HepG2 (cell line): ENCODE results near the gene TATDN3. TPM values are rescaled to one million over a fixed set of nuclear protein-coding genes. Genes with fewer than 3 reads are reported as not detected.

Experiments
- AGO1 ChIP-seq: fragments of 200-400 bp; formaldehyde crosslinking; IDR thresholded peaks from 2 replicates; pipeline ENCODE4 v1.6.1; 2017; ENCODE audit warnings: mild to moderate bottlenecking, low read depth, low read length, moderate library complexity; ENCODE audit not compliant: poor library complexity, severe bottlenecking
- ATAD3A ChIP-seq: sonication (generic); formaldehyde crosslinking; IDR thresholded peaks from 2 replicates; pipeline ENCODE4 v1.4.0; 2020; ENCODE audit warnings: missing genetic modification reagents
- ATF6 ChIP-seq: sonication (generic); formaldehyde crosslinking; conservative IDR thresholded peaks from 2 replicates; pipeline ENCODE4 v1.4.0; 2020; ENCODE audit warnings: missing genetic modification reagents
- DZIP1 ChIP-seq: sonication (generic); formaldehyde crosslinking; IDR thresholded peaks from 2 replicates; pipeline ENCODE4 v1.5.0; 2020; ENCODE audit warnings: mild to moderate bottlenecking, missing genetic modification reagents
- FOXA3 ChIP-seq: IDR thresholded peaks from 2 replicates; pipeline ENCODE4 v1.6.1; 2016; ENCODE audit warnings: missing genetic modification reagents, missing compliant biosample characterization
- GLMP ChIP-seq: sonication (generic); formaldehyde crosslinking; IDR thresholded peaks from 2 replicates; pipeline ENCODE4 v1.9.0; 2021; ENCODE audit warnings: missing genetic modification reagents, mild to moderate bottlenecking, borderline replicate concordance
- MIER3 ChIP-seq: IDR thresholded peaks from 2 replicates; pipeline ENCODE4 v1.6.1; 2016; ENCODE audit warnings: missing compliant biosample characterization, borderline replicate concordance
- MZF1 ChIP-seq: sonication (generic); formaldehyde crosslinking; IDR thresholded peaks from 2 replicates; pipeline ENCODE4 v1.8.1; 2023; ENCODE audit warnings: mild to moderate bottlenecking, missing genetic modification reagents, borderline replicate concordance
- RNF2 ChIP-seq: fragments of 450-650 bp; conservative IDR thresholded peaks from 2 replicates; pipeline ENCODE4 v1.6.1; 2016; ENCODE audit warnings: low read depth
- SPEN ChIP-seq: sonication (generic); formaldehyde crosslinking; IDR thresholded peaks from 2 replicates; pipeline ENCODE4 v1.5.1; 2020; ENCODE audit warnings: low read depth, mild to moderate bottlenecking, missing genetic modification reagents
- ZC3H4 ChIP-seq: sonication (generic); formaldehyde crosslinking; IDR thresholded peaks from 2 replicates; pipeline ENCODE4 v1.4.0; 2020; ENCODE audit warnings: missing genetic modification reagents, borderline replicate concordance
- ZFYVE20 ChIP-seq: sonication (generic); formaldehyde crosslinking; IDR thresholded peaks from 2 replicates; pipeline ENCODE4 v1.8.0; 2023; ENCODE audit warnings: low read depth, mild to moderate bottlenecking, moderate library complexity, missing genetic modification reagents, borderline replicate concordance
- ZNF276 ChIP-seq: sonication (generic); formaldehyde crosslinking; IDR thresholded peaks from 2 replicates; pipeline ENCODE4 v1.4.0; 2020; ENCODE audit warnings: mild to moderate bottlenecking, low read depth, missing genetic modification reagents
- ZNF503 ChIP-seq: sonication (generic); formaldehyde crosslinking; IDR thresholded peaks from 2 replicates; pipeline ENCODE4 v1.4.0; 2020; ENCODE audit warnings: missing genetic modification reagents
- ZNF558 ChIP-seq: sonication (generic); formaldehyde crosslinking; IDR thresholded peaks from 2 replicates; pipeline ENCODE4 v1.9.0; 2022; ENCODE audit warnings: mild to moderate bottlenecking, missing genetic modification reagents, borderline replicate concordance
- ZNF577 ChIP-seq: sonication (generic); formaldehyde crosslinking; IDR thresholded peaks from 2 replicates; pipeline ENCODE4 v1.4.0; 2020; ENCODE audit warnings: mild to moderate bottlenecking, low read depth, missing genetic modification reagents, borderline replicate concordance
- ZNF724P ChIP-seq: sonication (generic); formaldehyde crosslinking; IDR thresholded peaks from 2 replicates; pipeline ENCODE4 v1.8.0; 2022; ENCODE audit warnings: missing genetic modification reagents, borderline replicate concordance
- polyA plus RNA-seq, 8 experiments: library from polyadenylated mRNA; depleted of rRNA in 3 of 8; stranded (reverse) in 7 of 8; unstranded in 1 of 8; fragments of >200 nt; fragmentation: Illumina TruSeq in 4 of 8; extraction: Trizol in 4 of 8; gene quantifications; 2 replicates each; pipeline versions ENCODE4 v1.2.1 to v1.2.3, GENCODE V29; 2011 to 2016; ENCODE audit warnings: low read depth in 4 of 8, missing spikeins in 1 of 8, mixed read lengths in 1 of 8; ENCODE audit not compliant: insufficient read depth in 1 of 8
- total RNA-seq, 5 experiments: library from RNA; depleted of rRNA; stranded (reverse); fragments of >200 nt; fragmentation: Illumina TruSeq; extraction: Trizol; gene quantifications; 2 replicates each; pipeline ENCODE4 v1.2.3, GENCODE V29; 2016; ENCODE audit warnings: low read depth in 1 of 5
- TF ChIP-seq, protein P1 (sequence below): sonication (generic); formaldehyde crosslinking; IDR thresholded peaks from 2 replicates; pipeline ENCODE4 v1.5.1; 2020; ENCODE audit warnings: missing genetic modification reagents, mild to moderate bottlenecking, borderline replicate concordance

The TATDN3 gene
- total and polyA plus RNA-seq, 2 of the 13 experiments (the other 11 are each of a cell fraction or from before 2014, with no cell fraction given), result 7.3 to 8.6 TPM

DNA sequence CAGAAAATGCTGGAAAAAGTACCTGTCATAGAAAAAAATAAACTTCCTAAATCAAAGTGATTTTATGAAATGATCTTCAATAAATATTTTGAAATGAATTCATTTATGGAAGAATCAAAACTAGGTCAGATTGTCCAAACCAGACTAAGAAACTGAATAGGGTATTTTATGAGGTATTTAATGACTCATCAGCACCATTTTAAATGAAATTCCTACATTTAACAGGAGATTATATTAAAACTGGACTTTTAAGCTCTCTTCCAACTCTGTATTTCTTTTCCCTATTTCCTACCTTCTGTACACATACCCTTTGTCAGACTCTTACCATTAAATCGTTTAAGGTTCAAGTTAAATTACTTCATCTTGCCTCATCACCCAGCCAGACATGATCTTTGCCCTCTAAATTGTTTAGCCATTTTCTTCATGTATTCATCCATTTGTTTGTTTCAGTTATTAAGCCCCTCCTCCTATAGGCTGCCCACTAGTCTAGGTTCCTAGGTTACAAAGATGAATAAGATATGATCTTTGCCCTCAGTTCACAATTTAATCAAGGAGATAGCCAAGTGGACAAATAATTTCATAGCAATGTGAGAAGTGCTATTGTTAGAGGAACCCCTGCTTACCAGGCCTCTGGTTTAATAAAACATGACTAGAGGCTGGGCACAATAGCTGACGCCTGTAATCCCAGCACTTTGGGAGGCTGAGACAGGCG is 25.0 kb downstream of the TATDN3 start (continued):
- TF ChIP-seq RNF2 (no peak), MIER3 (CRISPR knock-in tag) (peak; percentile 16; the same call in 1 of the 2 replicates), ZNF577 (CRISPR knock-in tag) (no peak), ATF6 (no peak), ZFYVE20 (no peak), FOXA3 (CRISPR knock-in tag) (peak; percentile 70), MZF1 (CRISPR knock-in tag) (no peak), SPEN (CRISPR knock-in tag) (no peak), DZIP1 (CRISPR knock-in tag) (no peak), ATAD3A (CRISPR knock-in tag) (no peak), GLMP (CRISPR knock-in tag) (no peak), ZNF503 (0 out of 2 replicates have a peak, but pooled peaks have one; percentile 38), ZNF558 (no peak), AGO1 (no peak), ZNF276 (no peak), ZNF724P (no peak), ZC3H4 (CRISPR knock-in tag) (no peak)
- TF ChIP-seq, protein P1, sequence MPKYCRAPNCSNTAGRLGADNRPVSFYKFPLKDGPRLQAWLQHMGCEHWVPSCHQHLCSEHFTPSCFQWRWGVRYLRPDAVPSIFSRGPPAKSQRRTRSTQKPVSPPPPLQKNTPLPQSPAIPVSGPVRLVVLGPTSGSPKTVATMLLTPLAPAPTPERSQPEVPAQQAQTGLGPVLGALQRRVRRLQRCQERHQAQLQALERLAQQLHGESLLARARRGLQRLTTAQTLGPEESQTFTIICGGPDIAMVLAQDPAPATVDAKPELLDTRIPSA, result no peak
